MCF 10A (cell line): ENCODE results near the gene HHIPL1. TPM values are rescaled to one million over a fixed set of nuclear protein-coding genes. Genes with fewer than 3 reads are reported as not detected.

Experiments used
- BruUV-seq: library from RNA; stranded (reverse); fragments of 400-500 nt; replicated peaks from 2 replicates; lab custom pipeline; 2021; lab: Mats Ljungman, UMichigan
- CTCF ChIA-PET: fragments of 300-600 bp; sonication (Branson Sonifier 250); formaldehyde crosslinking; extraction: SDS; loops from one replicate; lab custom pipeline; 2021; ENCODE audit warnings: antibody characterized with exemption, inconsistent platforms; lab: Yijun Ruan, JAX
- POLR2A ChIA-PET: fragments of 300-600, 350-650 bp; sonication (Branson Sonifier 250); formaldehyde crosslinking; extraction: SDS; loops from one replicate; lab custom pipeline; 2020; ENCODE audit warnings: antibody characterized with exemption, inconsistent platforms; lab: Yijun Ruan, JAX
- DNase-seq: peaks from one replicate; pipeline ENCODE4 v3.0.0-alpha.2; 2018; ENCODE audit not compliant: unreplicated experiment
- H3K27ac Mint-ChIP-seq: one replicate; pipeline ENCODE4 v1.8.0; 2022; ENCODE audit warnings: mild to moderate bottlenecking, low read depth, mixed read lengths; ENCODE audit not compliant: unreplicated experiment
- H3K27me3 Mint-ChIP-seq: one replicate; pipeline ENCODE4 v1.8.0; 2022; ENCODE audit warnings: mixed read lengths; ENCODE audit not compliant: insufficient read depth, unreplicated experiment
- H3K36me3 Mint-ChIP-seq: one replicate; pipeline ENCODE4 v1.8.0; 2022; ENCODE audit warnings: mild to moderate bottlenecking, moderate library complexity, mixed read lengths; ENCODE audit not compliant: insufficient read depth, unreplicated experiment
- H3K4me1 Mint-ChIP-seq: one replicate; pipeline ENCODE4 v1.8.0; 2022; ENCODE audit warnings: mixed read lengths; ENCODE audit not compliant: insufficient read depth, unreplicated experiment
- H3K4me3 Mint-ChIP-seq: one replicate; pipeline ENCODE4 v1.8.0; 2022; ENCODE audit warnings: mild to moderate bottlenecking, moderate library complexity, mixed read lengths; ENCODE audit not compliant: unreplicated experiment
- H3K9me3 Mint-ChIP-seq: one replicate; pipeline ENCODE4 v1.8.0; 2022; ENCODE audit warnings: mixed read lengths; ENCODE audit not compliant: unreplicated experiment
- CTCF ChIP-seq: fragments of 200-600 bp; IDR thresholded peaks from one replicate; pipeline ENCODE4 v1.8.0; 2022; ENCODE audit warnings: antibody characterized with exemption, mild to moderate bottlenecking; ENCODE audit not compliant: unreplicated experiment
- intact Hi-C: fragments of 100-400 bp; cut with micrococcal nuclease; formaldehyde crosslinking; loops from 2 replicates; pipeline ENCODE4 v1.14.1; 2022
- total RNA-seq: library from RNA; stranded (reverse); gene quantifications from 2 replicates; pipeline ENCODE4 v1.2.3, GENCODE V29; 2022

HHIPL1 gene
- total RNA-seq, 1 experiment from 2014 or later, result not detected

- intact Hi-C loops, result no loop called here
- no TSS peak for BruUV-seq
- Mint-ChIP-seq H3K36me3 (no peaks in the 10 kb centered on the region), H3K9me3 (peaks cover 20% of the 10 kb centered on the region), H3K27ac (no peak overlapping the region), H3K4me3 (no peak overlapping the region), H3K4me1 (no peaks in the 10 kb centered on the region), H3K27me3 (no peaks in the 10 kb centered on the region)
- ChIA-PET CTCF (no interaction called here), POLR2A (no interaction called here)
- no peak for DNase-seq
- TF ChIP-seq CTCF, result no peak
Measured at GRCh38 chr14:99707921-99708320, 63.0 kb downstream of the HHIPL1 start.

GRCh38 chr14:99708449-99708848 is 63.5 kb downstream of the HHIPL1 start:
- DNase-seq, result no peak
- H3K9me3 Mint-ChIP-seq, result peaks cover 16% of the 10 kb centered on the region
- no peaks in the 10 kb centered on the region for H3K27me3 Mint-ChIP-seq
- no peaks in the 10 kb centered on the region for H3K4me1 Mint-ChIP-seq
- H3K36me3 Mint-ChIP-seq, result no peaks in the 10 kb centered on the region
- no TSS peak for BruUV-seq
- TF ChIP-seq CTCF, result no peak
- ChIA-PET POLR2A (no interaction called here), CTCF (no interaction called here)
- intact Hi-C loops, result no loop called here
- no peak overlapping the region for H3K4me3 Mint-ChIP-seq
- H3K27ac Mint-ChIP-seq, result no peak overlapping the region

GRCh38 chr14:99713972-99714371 is 69.0 kb downstream of the HHIPL1 start:
- POLR2A ChIA-PET, result no interaction called here
- Mint-ChIP-seq H3K9me3 (peaks cover 13% of the 10 kb centered on the region), H3K4me3 (no peak overlapping the region), H3K4me1 (no peaks in the 10 kb centered on the region), H3K27ac (no peak overlapping the region), H3K36me3 (no peaks in the 10 kb centered on the region), H3K27me3 (no peaks in the 10 kb centered on the region)
- no peak for TF ChIP-seq CTCF
- intact Hi-C loops, result no loop called here
- BruUV-seq, result no TSS peak
- CTCF ChIA-PET, result interaction anchor here (1.6 kb wide), 1 partner anchor 172 kb away, joined by 4 read pairs; no protein-coding TSS in a partner anchor
- no peak for DNase-seq

- no TSS peak for BruUV-seq
- no peaks in the 10 kb centered on the region for H3K27me3 Mint-ChIP-seq
Measured at GRCh38 chr14:99715266-99716000, 70.5 kb downstream of the HHIPL1 start.

More at GRCh38 chr14:99715266-99716000, 70.5 kb downstream of the HHIPL1 start:
- intact Hi-C loops, result no loop called here
- DNase-seq, result no peak
- Mint-ChIP-seq H3K4me3 (no peak overlapping the region), H3K27ac (no peak overlapping the region), H3K9me3 (peaks cover 13% of the 10 kb centered on the region), H3K36me3 (no peaks in the 10 kb centered on the region), H3K4me1 (no peaks in the 10 kb centered on the region)
- POLR2A ChIA-PET, result interaction anchor here (0.8 kb wide), 1 partner anchor 20 kb away, joined by 4 read pairs; no protein-coding TSS in a partner anchor
- CTCF ChIA-PET, result interaction anchor here (0.6 to 2.4 kb wide), 5 partner anchors 15 to 408 kb away, joined by 3 to 10 read pairs (median 4); no protein-coding TSS in a partner anchor
- no peak for TF ChIP-seq CTCF
